GM18907 (cell line): ENCODE measurements around the gene SLC34A3.
A peak's percentile ranks its signal among the peaks of the same experiment; 100 is the strongest.
"Not testable (repeated sequence)": the region's sequence is repeated elsewhere in the genome, so short reads cannot be mapped to it uniquely, and the experiment has no call there.

ENCODE experiments used
- ATAC-seq: cut with Tn5 transposase; IDR thresholded peaks from one replicate; pipeline ENCODE4 v1.9.1; 2021; ENCODE audit warnings: mild to moderate bottlenecking, moderate library complexity; ENCODE audit not compliant: unreplicated experiment

SLC34A3 gene

DNA sequence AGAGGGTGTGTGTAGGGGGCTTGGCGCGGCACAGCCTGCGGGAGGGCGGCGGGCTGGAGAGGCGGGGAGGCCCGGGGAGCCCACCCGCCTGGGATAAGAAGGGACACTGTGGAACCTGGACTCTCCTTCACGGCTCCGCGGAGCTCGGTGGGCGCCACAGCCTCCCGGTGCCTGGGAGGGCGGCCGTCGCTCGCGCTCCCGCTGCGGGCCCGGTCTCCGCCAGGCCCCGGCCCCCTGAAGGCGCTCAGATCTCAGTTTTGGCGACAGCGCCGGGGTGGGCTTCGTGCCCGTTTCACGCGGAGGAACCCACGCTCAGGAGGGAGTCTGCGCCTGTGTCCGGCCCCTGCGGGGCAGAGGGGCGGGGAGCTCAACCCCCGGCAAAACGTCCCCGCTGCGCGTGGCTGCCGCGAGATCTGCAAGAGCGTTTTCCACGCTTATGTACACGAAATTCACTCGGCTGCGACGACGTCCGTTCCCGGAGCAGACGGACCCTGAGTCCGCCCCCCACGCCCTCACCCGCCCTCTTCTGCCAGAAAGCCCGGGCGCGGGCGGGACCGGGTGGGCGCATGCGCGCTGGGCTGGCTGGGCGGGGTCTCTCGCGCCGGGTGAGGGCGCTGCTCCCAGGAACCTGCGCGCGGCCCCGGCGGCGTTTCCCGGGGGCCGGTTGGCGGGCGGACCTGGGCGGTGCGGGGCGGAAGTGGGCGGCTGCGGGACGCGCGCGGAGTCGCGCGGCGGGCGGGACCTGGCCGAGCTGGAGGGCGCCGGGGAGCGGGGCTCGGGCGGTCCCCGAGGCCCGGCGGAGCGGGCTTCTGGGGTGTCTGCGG, 24.1 kb downstream of the SLC34A3 start, which contains the start of gene NELFB:
Gene NELFB (plus strand): TSS at position 704 of the 824 bp plus-strand sequence.
- peak; percentile 74 for ATAC-seq

DNA sequence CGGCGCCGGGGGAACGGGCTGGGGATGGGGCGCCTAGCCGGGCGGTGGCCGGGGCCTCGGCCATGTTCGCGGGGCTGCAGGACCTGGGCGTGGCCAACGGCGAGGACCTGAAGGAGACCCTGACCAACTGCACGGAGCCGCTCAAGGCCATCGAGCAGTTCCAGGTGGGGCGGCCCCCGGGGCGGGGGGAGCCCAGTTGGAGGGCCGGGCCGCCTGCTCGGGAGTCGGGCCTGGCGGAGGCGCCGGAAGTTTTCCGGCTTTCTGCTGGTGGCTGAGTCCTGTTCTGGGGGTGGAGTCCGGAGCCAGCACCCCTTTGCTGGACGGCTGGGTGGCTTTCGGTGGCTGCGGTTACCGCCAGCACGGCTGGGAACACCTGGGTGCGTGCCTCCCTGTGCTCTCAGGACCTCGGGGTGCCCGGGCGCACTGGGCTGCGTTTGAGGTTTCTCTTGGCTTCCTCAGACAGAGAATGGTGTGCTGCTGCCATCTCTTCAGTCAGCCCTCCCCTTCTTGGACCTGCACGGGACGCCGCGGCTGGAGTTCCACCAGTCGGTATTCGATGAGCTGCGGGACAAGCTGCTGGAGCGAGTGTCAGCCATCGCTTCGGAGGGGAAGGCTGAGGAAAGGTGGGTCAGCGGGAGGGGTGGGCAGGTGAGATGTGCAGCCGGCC, 24.9 kb downstream of the SLC34A3 start:
- ATAC-seq = peak; percentile 32

GRCh38 chr9:137256362-137256761, 25.7 kb downstream of the SLC34A3 start:
- ATAC-seq = no peak

DNA sequence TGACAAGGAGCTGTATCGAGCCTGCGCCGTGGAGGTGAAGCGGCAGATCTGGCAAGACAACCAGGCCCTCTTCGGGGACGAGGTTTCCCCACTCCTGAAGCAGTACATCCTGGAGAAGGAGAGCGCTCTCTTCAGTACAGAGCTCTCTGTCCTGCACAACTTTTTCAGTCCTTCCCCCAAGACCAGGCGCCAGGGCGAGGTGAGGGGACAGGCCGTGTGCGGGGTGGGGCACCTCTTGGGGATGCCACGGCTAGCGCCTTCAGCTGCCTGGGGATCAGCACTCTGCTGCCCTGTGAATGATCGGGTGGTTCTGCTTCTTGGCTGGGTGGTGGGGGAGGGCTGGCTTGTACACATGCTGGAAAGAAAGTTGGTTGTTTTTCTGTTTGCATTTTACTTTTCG, 26.2 kb downstream of the SLC34A3 start:
- ATAC-seq = no peak

GRCh38 chr9:137262173-137262908, 31.6 kb downstream of the SLC34A3 start:
- ATAC-seq = not testable (repeated sequence)

DNA sequence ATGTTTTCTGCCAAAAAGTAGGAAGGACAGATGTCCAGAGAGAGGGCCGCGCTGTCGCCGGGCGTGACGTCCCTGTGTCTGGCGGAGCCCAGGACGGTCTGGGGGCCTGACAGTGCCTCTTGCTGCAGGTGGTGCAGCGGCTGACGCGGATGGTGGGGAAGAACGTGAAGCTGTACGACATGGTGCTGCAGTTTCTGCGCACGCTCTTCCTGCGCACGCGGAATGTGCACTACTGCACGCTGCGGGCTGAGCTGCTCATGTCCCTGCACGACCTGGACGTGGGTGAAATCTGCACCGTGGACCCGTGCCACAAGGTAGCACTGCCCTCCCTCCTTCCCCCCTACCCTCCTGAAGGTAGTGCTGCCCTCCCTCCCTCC, 32.2 kb downstream of the SLC34A3 start:
- no peak for ATAC-seq

GRCh38 chr9:137263506-137263905, 32.8 kb downstream of the SLC34A3 start:
- ATAC-seq = no peak

- no peak for ATAC-seq
Observed at GRCh38 chr9:137264067-137264466, 33.4 kb downstream of the SLC34A3 start.

GRCh38 chr9:137265496-137266161, 34.9 kb downstream of the SLC34A3 start:
- ATAC-seq = no peak

DNA sequence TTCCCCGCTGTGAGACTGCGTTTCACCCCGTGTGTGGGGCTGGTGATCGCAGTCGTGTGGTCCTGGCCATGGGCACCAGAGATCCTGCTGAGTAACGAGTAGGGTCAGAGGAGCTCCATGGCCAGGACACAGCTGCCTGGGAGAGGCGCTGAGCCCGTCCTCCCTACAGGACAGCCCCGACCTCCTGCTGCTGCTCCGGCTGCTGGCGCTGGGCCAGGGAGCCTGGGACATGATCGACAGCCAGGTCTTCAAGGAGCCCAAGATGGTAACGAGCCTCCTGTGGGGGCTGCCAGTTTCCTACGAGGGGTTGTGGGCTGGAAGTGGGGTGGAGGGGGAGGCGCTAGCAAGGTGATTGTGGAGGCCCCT, 35.4 kb downstream of the SLC34A3 start:
- no peak for ATAC-seq

DNA sequence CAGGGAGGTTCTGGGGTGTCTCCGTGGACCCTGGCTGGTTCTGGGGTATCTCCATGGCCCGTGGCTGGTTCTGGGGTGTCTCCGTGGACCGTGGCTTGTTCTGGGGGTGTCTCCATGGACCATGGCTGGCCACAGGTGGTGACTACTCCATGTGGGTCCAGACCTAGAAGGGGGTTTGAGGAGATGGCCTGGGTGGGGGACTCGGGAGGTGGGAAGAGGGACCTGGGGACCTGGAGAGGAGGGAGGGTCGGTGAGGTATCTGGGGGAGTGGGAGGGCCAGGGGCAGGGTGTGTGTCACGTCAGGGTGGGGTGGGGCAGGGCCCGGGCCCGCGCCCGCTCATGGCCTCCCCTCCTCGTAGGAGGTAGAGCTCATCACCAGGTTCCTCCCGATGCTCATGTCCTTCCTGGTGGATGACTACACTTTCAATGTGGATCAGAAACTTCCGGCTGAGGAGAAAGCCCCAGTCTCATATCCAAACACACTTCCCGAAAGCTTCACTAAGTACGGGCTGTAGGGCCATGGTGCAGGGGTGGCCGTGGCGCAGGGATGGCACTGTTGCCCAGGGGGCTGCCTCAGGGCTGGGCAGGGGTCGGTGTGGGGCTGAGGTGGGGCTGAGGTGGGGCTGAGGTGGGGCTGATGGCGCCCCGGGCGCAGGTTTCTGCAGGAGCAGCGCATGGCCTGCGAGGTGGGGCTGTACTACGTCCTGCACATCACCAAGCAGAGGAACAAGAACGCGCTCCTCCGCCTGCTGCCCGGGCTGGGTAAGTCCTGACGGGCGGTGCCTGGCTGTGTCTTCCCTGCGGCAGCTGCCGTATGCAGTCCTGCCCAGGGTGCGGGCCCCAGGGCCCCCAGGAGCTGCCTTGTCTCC, 36.1 kb downstream of the SLC34A3 start:
- no peak for ATAC-seq

DNA sequence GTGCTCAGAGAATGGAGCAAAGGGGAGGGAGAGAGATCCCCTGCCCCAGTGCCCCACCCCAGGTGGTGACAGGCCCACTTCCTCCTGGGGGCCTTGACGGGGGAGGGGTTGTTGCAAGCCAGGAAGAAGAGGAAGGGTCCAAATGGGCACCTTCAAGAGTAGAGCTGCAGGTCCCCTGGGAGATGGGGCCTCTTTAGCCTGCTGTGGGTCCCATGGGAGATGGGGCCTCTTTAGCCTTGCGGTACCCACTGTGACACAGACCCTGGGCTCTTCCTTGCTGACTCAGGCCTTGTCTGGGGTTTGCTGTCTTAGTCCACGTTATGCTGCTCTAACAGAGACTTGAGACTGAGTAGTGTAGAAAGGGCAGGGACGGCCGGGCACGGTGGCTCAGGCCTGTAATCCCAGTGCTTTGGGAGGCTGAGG, 37.2 kb downstream of the SLC34A3 start:
- no peak for ATAC-seq

DNA sequence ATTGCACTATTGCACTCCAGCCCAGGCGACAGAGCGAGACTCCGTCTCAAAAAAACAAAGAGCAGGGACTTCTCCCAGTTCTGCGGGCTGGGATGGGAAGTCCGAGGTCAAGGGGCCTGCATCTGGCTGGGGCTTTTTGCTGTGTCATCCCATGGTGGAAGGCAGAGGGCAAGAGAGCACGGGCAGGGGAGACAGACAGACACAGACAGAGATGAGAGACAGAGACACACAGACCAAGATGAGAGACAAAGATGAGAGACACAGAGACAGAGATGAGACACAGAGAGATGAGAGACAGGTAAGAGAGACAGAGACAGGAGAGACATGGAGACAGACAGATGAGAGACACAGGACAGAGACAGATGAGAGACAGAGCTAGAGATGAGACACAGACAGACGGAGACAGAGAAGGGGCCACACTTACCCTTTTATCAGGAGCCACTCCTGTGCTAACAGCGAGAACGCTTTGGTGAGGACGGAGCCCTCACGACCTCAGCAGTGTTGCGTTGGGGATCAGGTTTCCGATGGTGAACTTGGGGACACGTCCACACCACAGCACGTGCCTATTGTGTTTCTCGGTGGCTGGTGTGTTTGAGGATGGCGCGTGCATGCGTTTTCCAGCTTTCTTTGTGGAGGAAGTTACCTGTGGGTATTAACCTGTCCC, 38.0 kb downstream of the SLC34A3 start:
- ATAC-seq = no peak

DNA sequence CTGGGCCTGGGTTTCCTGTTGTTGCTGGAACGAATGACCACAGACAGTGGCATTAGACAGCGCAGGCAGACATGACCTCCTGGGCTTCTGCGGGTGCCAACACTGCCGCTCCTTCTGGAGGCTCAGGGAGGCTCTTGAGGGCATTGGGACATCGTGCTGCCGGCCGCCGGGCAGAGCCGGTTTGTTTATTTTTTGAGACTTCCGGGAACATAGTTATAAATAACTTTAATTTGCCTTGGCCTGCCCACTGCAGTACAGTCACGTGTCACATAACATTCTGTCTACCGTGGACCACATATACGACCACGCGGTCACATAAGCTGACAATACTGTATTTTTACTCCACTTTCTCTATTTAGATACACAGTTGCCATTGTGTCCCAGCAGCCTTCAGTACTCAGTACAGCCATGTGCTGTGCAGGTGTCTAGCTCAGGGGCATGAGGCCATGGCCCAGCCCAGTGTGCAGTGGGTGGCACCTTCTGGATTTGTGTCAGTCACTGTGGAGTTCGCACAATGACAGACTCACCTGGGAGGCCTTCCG, 38.6 kb downstream of the SLC34A3 start:
- ATAC-seq = no peak

- no peak for ATAC-seq
Observed at GRCh38 chr9:137270929-137271695, 40.4 kb downstream of the SLC34A3 start.

GRCh38 chr9:137271696-137272076, 41.0 kb downstream of the SLC34A3 start:
- no peak for ATAC-seq

GRCh38 chr9:137272241-137273094, 41.8 kb downstream of the SLC34A3 start:
- ATAC-seq = no peak

DNA sequence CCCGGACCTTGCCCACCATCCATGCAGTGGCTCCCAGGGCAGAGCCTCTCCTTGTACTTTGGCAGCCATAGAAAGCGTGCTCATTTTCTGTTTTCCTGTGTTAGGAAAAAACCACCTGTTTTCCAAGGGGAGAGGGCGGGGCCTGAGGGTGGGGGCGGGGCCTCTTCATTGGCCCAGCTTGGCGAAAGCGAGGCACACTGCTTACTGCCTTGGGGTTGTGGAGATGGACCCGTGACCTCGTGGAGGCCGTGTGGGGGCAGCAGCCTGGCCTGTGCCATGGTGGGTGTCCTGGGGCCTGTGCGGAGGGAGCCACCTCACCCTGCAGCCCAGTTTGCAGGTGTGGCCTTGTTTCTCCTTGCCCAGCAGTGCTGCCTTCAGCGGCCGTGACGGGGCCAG, 42.4 kb downstream of the SLC34A3 start:
- no peak for ATAC-seq
